Measurements from ENCODE around the gene QSER1. TPM values are rescaled to one million over a fixed set of nuclear protein-coding genes. Genes with fewer than 3 reads are reported as not detected.

Gene QSER1
- total and polyA plus RNA-seq, 11 donors: 2.1 to 25.3 (median 18.2) TPM

DNA sequence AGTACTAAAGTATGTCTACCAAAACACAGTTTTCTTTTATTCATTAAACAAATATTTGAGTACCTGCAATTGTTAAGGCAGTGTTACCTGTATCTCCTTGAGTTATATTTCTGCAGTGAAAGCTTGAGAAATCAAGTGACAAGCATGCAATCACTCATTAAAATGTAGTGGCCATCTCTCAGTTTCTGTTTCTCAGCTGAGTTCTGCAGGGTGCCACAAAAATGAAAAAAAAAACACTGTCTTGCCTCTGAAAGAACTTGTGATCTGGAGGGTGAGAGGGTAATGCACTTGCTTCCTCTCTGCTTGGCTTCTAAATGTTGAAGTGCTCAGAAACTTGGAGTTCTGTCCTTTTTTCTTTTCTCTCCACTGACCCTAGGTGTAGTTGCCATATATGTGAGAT, 6.8 kb downstream of the QSER1 start:
- H3K4me3 ChIP-seq: no peak overlapping the region
- intact Hi-C loops (cut with DNase I): loop anchor here in 1 of 10 donors (10.0 kb wide), 1 partner anchor 135 kb away; the partner anchor contains the start of gene TCP11L1
- no peaks in the 10 kb centered on the region for H3K27me3 ChIP-seq
- H3K36me3 ChIP-seq: peaks cover 0 to 7% (median 0%) of the 10 kb centered on the region in 9 donors
- DNase-seq: no peak
- no peak for ATAC-seq
- peak overlapping the region in 1 of 12 donors; percentile 9 for H3K27ac ChIP-seq
- no peak for TF ChIP-seq POLR2A (IDR thresholded peaks at IDR 0.05)
- TF ChIP-seq, protein P1, sequence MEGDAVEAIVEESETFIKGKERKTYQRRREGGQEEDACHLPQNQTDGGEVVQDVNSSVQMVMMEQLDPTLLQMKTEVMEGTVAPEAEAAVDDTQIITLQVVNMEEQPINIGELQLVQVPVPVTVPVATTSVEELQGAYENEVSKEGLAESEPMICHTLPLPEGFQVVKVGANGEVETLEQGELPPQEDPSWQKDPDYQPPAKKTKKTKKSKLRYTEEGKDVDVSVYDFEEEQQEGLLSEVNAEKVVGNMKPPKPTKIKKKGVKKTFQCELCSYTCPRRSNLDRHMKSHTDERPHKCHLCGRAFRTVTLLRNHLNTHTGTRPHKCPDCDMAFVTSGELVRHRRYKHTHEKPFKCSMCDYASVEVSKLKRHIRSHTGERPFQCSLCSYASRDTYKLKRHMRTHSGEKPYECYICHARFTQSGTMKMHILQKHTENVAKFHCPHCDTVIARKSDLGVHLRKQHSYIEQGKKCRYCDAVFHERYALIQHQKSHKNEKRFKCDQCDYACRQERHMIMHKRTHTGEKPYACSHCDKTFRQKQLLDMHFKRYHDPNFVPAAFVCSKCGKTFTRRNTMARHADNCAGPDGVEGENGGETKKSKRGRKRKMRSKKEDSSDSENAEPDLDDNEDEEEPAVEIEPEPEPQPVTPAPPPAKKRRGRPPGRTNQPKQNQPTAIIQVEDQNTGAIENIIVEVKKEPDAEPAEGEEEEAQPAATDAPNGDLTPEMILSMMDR (IDR thresholded peaks at IDR 0.05): no peak
- H3K9me3 ChIP-seq: no peaks in the 10 kb centered on the region
- peaks cover 0 to 46% (median 5%) of the 10 kb centered on the region in 12 donors for H3K4me1 ChIP-seq

DNA sequence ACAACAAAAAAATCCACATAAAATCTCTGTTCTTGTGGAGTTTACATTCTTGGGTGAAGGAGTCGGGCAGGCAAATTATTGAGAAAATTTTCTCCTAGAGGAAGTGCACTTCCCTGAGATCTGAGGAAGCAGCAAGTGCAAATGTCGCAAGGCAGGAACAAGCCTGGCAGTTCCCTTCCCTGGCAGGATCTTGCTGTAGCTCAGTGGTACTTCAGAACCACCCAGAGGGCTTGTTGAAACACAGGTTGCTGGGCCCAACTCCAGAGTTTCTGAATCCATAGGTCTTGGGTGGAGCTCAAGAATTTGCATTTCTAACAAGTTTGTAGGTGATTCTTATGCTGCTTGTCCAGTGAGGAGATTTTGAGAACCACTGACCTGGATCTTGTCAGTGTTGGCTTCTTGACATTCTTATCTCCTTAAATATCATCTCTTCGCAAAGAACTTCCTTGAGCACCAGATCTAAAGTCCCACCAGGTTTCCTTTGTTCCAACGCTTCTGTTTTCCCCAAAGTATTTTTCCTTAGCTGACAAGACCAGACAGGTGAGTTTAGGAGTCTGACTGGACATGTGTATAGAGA, 9.6 kb downstream of the QSER1 start:
- DNase-seq (no peak), ATAC-seq (peak in 1 of 4 donors; percentile 34)
- TF ChIP-seq, protein P1 (IDR thresholded peaks at IDR 0.05): no peak
- intact Hi-C loops (cut with DNase I): no loop called here
- Histone ChIP-seq H3K4me3 (no peak overlapping the region), H3K27ac (no peak overlapping the region), H3K4me1 (peaks cover 0 to 29% (median 8%) of the 10 kb centered on the region in 12 donors), H3K36me3 (peaks cover 0 to 7% (median 0%) of the 10 kb centered on the region in 9 donors), H3K9me3 (no peaks in the 10 kb centered on the region), H3K27me3 (no peaks in the 10 kb centered on the region)
- 74 to 88% (median 82%) methylated on average over 4 of the region's 4 CpGs for WGBS, 4 donors

DNA sequence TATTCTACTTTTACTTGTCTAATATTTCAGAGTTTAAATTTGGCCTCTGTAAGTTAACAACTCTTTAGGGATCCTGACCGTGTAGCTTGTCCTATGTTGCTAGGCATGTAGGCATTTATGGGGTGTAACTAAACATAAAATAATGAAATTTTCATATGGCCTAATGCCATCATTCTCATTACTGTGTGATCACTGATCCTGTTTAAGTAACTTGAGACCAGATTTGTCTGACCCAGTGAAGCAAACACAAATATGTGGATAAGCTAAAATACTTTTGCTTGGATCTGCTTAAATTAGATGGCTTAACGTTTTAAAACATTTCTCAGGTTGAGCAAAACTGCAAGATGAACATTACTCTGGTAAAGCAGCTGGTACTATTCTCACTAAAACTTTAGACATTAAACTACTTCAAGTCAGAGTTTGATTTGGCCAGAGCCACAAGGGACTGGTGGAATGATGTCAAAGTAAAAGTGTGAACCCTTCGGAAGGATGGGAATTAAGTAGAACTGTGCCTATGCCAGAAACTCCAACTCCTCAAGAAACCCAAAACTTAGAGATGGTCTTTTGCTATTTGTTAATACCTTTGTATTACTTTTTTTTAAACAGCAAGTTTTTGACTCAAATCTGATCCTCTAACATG, 12.5 kb downstream of the QSER1 start:
- Histone ChIP-seq H3K4me3 (no peak overlapping the region), H3K9me3 (no peaks in the 10 kb centered on the region), H3K4me1 (peaks cover 0 to 15% (median 8%) of the 10 kb centered on the region in 12 donors), H3K27me3 (no peaks in the 10 kb centered on the region), H3K27ac (no peak overlapping the region), H3K36me3 (no peaks in the 10 kb centered on the region)
- no peak for DNase-seq
- no peak for ATAC-seq
- TF ChIP-seq, protein P1 (IDR thresholded peaks at IDR 0.05): no peak
- no peak for TF ChIP-seq POLR2A (IDR thresholded peaks at IDR 0.05)
- 53 to 64% (median 58%) methylated on average over 3 of the region's 3 CpGs for WGBS, 4 donors
- intact Hi-C loops (cut with DNase I): no loop called here

DNA sequence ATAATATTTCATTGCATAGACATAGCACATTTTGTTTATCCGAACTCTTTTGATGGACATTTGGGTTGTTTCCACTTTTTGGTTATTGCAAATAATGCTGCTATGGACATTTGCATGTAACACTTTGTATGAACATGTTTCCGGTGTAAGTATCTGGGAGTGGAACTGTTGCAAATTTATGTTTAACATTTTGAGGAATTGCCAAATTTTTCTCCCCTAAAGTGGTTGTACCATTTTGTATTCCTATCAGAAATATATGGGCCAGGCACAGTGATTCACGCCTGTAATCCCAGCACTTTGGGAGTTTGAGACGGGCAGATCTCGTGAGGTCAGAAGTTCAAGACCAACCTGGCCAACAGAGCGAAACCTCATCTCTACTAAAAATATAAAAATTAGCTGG, 16.0 kb downstream of the QSER1 start:
- TF ChIP-seq, protein P1 (IDR thresholded peaks at IDR 0.05): no peak
- TF ChIP-seq POLR2A (IDR thresholded peaks at IDR 0.05): no peak
- Histone ChIP-seq H3K36me3 (no peaks in the 10 kb centered on the region), H3K27ac (no peak overlapping the region), H3K27me3 (no peaks in the 10 kb centered on the region), H3K4me3 (no peak overlapping the region), H3K9me3 (no peaks in the 10 kb centered on the region), H3K4me1 (peaks cover 0 to 12% (median 4%) of the 10 kb centered on the region in 12 donors)
- intact Hi-C loops (cut with DNase I): no loop called here
- WGBS, 4 donors: 96 to 98% (median 96%) methylated on average over 6 of the region's 6 CpGs
- no peak for ATAC-seq
- no peak for DNase-seq

Data from heart left ventricle (tissue), 16 donors.